IPS-NIHi7 (cell line): ENCODE measurements around the gene MS4A18.
"Not testable (repeated sequence)": the region's sequence is repeated elsewhere in the genome, so short reads cannot be mapped to it uniquely, and the experiment has no call there.

Source experiments
- DNase-seq: peaks from one replicate; pipeline ENCODE4 v3.0.0; 2012; ENCODE audit warnings: mixed read lengths; ENCODE audit errors: extremely low spot score

Gene MS4A18

DNA sequence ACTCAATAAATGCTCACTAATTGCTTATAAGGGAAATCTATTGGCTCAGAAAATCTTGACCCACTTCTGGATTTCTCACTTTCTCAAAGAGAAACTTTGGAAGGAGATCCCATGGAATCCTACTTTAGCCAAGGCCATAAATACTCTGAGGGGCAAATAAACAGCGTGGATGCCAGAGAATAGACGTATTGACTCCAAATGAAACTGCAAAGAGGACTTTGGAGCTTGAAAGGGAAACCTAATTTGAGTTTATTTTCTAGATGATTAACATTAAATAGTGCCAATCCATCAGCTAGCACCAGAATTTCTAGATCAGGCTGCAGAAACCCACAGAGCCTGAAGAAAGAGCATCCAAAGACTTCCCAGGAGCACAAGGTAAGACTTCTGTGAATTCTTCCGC lies at the start of gene MS4A18:
Gene MS4A18 (plus strand): TSS at position 301 of the 400 bp plus-strand sequence.
- DNase-seq: no peak

DNA sequence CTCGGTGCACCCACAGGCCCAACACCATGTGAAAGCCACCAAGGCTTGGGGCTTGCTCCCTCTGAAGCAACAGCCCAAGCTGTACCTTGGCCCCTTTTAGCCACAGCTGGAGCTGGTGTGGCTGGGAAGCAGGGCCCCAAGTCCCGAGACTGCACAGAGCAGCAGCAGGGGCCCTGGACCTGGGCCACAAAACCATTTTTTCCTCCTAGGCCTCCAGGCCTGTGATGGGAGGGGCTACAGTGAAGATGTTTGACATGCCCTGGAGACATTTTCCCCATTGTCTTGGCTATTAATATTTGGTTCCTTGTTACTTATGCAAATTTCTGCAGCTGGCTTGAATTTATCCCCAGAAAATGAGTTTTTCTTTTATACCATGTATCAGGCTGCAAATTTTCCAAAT lies 46.3 kb upstream of the MS4A18 start:
- DNase-seq: not testable (repeated sequence)

DNA sequence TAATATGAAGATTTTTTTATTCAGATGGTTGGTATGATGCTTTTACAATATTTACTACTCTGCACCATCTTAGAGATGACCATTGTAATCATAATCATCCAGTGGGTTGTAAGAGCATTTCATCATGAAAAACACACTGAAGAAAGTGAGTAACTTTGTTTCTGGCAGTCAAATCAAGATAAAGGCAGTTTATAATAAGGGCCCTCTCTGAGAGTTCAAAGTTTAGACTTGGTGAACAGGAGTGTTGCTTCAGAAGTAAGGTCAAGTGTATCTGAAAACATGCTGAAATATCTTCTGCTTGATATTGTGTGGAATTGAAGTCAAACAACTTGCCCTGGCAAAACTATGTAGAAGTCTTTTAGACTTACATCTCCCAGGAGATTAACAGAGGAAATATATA lies 44.6 kb upstream of the MS4A18 start:
- DNase-seq: no peak

DNA sequence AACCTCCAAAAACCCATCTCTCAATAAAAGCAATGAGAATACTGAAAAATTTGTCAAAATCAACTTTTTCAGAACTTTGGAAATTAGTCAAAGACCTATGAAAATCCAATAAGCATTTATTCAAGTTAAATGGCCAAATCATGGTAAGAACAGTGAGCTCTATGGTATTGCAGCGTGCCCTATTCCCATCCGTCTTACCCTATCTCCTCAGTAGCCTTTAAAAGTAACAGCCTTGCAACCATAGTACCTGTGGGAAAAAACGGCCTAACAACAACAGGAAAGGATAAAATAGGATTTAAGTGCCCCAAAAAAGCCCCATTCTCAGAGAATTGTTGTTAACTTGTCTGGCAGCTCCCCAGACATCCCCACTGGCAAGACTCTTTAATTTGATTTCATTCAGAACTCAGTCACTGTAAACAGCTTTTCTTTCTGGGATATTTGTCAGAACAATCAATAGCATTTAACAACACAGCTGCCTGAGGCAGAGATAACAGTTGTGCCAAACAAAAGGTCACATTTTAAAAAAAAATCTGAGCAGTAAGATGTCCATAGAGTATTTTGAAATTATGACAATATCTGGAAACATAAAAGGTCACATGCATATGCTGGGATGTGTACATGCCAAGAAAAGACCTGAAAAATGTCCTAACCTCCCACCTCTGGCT lies 43.9 kb upstream of the MS4A18 start:
- DNase-seq: no peak

DNA sequence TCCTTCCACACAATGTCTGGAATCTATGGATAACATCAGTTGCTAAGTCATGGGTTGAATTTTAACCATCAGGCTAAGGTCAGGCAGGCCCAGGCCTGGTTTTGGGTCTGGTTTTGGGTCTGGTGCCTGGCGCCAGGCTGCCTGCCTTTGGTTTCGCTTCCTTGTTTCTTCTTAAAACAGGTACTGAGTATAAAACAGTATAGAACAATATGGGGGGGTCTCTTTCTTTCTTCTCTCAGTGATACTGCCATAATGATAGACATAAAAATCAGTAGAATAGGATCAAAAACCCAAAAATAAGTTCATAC lies 40.0 kb upstream of the MS4A18 start:
- not testable (repeated sequence) for DNase-seq

DNA sequence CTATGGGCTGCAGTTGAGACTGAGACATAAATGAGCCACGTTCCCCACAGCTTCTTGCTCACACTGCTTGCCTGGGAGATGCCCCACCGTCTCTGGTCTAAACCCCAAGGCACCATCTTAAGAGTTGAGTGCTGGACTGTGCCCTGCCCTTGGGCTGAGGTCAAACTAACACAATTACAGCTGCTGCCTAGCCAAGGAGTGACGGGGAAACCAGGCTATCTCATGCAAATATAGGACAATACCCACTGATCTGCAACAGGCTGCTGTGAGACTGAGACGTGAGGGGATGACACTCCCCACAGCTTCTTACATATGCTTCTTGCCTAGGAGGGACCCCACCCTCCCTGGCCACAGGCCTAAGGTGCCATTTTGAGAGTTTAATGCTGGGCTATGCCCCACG lies 32.9 kb upstream of the MS4A18 start:
- DNase-seq: no peak

GRCh38 chr11:60699284-60699691 lies 25.2 kb upstream of the MS4A18 start, which contains the start of gene MS4A8:
TSS of gene MS4A8 (plus strand) at chr11:60699612. CDS start at chr11:60700861, 1,249 bp downstream.
- no peak for DNase-seq

DNA sequence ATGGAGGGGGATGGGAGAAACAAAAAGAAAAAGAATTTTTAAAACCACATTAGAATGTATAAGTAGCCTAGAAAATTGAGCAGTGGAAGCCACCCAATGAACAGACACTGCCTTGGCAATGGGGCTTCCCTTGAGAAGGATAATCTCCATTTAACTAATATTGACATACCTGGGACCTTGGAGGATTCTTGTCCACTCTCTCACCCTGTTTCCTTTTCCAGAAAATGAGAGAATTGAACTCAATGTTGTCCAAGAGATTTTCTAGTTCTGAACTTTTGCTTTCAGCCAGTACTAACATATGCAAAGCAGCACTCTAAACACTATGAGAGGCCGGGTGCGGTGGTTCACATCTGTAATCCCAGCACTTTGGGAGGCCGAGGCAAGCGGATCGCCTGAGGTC lies 24.6 kb upstream of the MS4A18 start:
- no peak for DNase-seq

- peak; percentile 76 for DNase-seq
These were observed 23.6 kb upstream of the MS4A18 start for GRCh38 chr11:60700689-60701468.

DNA sequence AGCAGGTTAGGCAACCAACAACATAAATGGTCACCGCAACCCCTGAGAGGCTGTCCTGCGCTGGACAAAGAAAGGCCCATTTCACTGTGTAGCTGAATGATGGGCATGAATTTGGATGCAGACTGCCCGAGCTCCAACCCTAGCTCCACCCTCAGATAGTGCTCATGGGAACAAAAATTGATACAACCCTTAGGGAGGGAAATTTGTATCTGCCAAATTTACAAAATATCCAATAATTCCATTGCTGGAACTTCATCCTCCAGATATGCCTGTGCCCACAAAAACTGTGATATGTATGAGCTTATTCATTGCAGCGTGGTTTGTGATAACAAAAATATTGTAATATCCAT lies 23.1 kb upstream of the MS4A18 start:
- no peak for DNase-seq

DNA sequence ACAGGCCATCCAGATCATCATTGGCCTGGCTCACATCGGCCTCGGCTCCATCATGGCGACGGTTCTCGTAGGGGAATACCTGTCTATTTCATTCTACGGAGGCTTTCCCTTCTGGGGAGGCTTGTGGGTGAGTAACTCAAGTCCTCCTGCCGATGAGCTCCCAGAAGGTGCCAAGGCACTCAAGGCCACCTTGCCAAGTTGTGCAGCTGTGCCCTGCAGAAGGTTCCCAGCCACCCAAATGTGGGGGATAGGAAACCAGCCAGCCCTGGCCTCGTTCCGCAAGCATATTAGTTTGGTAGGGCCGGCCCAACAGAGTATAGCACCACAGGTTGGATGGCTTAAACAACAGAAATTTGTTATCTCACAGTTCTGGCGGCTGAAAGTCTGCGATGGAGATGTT lies 21.1 kb upstream of the MS4A18 start:
- no peak for DNase-seq

DNA sequence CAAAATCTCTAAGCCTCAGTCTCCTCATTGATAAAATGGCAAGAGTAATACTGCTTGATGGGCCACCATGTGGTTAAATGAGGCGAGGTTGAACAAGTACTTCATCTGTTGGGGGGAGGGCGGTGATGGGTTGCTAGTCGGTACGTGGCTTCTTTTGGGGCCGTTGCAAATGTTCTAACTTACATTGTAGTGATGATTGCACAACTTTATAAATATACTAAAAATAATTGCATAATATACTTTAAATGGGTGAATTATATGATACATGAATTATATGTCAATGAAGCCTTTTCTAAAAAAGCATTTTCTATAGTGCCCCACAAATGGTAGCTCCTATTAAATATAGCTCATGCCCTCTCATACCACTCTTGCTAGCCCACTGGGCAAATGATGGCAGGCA lies 18.6 kb upstream of the MS4A18 start:
- no peak for DNase-seq

DNA sequence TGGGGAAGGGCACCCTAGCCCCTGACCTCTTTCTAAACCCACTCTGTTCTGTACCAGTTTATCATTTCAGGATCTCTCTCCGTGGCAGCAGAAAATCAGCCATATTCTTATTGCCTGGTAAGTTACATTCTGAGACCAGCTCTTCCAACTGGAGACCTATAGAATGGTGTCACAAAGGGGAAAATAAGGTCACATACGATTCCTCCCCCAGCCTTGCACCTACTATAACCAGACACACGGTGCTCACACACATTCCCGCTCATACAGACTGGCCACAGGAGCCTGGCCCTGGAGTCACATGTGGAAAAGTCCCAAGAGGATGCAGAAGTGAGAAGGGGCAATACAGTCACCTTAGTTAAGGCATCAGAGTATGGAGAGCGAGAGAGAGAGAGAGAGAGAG lies 17.6 kb upstream of the MS4A18 start:
- no peak for DNase-seq

GRCh38 chr11:60710482-60710881 lies 14.0 kb upstream of the MS4A18 start:
- DNase-seq: peak; percentile 66

DNA sequence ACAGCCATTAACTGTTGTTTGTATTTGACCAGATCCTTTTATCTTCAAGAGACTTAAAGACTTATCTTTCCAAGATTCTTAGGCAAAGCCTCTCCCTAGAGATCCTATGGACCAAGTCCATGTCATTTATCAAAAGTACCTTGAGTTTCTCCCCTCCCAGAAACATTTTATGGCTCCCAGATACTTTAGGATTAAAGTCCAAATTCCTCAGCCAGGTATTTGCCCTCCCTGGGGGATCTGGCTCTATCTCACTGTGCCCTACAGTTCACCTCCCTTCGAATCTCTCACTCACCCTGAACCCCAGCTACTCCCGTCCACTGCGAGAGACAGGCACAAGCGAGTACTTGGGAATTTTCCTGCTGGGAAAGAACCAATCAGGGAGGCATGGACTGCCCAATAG lies 13.2 kb upstream of the MS4A18 start:
- DNase-seq: no peak

DNA sequence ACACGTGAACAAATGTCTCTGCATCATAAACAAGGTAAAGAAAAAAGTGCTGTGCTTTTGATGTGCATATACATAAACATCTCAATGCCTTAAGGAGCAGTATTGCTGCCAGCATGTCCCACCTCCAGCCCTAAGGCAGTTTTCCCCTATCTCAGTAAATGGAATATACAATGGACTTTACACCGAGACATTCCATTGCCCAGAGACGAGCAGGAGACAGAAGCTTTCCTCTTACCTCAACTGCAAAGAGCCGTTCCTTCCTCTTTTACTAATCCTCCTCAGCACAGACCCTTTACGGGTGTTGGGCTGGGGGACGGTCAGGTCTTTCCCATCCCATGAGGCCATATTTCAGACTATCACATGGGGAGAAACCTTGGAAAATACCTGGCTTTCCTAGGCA lies 11.1 kb upstream of the MS4A18 start:
- DNase-seq: not testable (repeated sequence)

DNA sequence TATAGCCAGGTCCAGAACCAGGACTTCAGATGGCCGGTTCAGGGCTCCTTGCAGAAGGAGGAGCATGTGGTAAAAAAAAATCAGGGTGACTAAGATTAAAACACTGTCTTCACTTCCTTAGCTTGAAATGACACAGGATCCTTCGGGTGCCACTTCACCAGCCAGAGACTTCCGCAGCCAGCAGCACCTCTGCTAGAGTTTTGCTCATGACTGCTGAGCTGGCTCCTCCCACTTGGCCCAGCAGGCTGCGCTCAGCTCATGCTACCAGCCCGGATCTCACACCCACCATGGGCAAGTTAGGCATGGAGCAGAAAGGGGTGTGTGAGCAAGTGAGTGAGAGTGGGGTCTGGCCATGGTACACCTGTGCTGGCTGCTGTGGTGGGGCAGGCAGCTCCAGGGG lies 6.6 kb upstream of the MS4A18 start:
- peak; percentile 1 for DNase-seq

GRCh38 chr11:60718524-60719316 lies 5.8 kb upstream of the MS4A18 start:
- DNase-seq: peak; percentile 3

DNA sequence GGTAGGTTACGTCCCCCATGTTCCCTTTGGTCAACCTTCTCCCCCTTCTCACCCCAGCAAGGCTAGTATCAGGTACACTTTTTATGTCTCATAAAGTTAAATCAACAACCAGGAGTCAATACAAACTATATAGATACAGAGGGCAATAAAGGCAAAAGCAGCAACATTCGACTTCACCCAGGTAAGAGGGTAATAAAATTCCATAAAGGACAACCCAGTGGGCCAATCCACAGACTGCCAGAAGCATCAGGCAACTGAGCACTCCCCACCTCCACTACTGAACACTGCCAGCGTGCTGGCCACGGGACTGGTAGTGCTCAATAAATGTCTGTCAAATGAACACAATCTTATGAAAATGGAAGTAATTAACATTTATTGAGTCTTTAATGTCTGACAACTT lies 5.1 kb upstream of the MS4A18 start:
- DNase-seq: no peak

DNA sequence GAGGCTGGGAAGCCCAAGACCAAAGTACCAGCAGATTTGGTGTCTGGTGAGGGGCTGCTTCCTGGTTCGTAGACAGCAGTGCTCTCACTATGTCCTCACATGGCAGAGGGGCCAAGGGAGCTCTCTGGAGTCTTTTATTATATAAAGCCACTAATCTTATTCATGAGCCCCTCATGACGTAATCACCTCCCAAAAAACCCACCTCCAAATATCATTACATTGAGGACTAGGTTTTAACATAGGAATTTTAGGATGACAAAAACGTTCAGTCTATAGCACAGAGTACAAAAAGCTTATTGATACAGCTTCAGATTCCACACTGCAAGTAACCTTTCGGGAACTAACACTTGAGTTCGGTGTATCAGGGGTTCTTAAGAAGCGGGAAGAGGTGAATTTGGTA lies 4.1 kb upstream of the MS4A18 start:
- no peak for DNase-seq

GRCh38 chr11:60725592-60725991 lies 1.1 kb downstream of the MS4A18 start:
- DNase-seq: no peak

GRCh38 chr11:60731586-60731985 lies 7.1 kb downstream of the MS4A18 start:
- DNase-seq: no peak

DNA sequence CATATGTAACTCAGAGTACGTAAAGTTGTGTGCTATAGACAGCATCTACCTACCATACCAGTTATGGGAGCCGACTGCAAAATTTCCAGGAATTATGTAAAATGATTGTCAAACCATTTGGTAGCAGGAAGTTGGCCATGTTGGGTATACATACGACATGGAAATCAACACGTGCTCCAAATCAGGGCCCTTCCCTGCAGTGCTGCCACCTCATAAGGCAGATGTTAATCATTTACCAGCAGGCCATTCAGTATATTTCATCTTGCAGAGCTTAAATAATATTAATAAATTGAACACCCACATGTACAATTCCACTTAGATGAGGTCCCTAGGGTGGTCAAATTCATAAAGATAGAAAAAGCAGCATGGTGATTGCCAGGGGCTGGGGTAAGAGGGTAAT lies 9.8 kb downstream of the MS4A18 start:
- no peak for DNase-seq
